Heart left ventricle (tissue), 16 donors: ENCODE measurements around the gene AGBL5. TPM values are rescaled to one million over a fixed set of nuclear protein-coding genes. Genes with fewer than 3 reads are reported as not detected.

Experiments
- ATAC-seq, 4 donors: fragments of 200-7000 bp; cut with Tn5 transposase; one replicate each; pipeline ENCODE4 v1.9.1; 2020 to 2022; ENCODE audit warnings: moderate library complexity in 4 of 4, mild to moderate bottlenecking in 3 of 4, moderate number of reproducible peaks in 1 of 4
- DNase-seq, 5 donors: peaks; one replicate each; pipeline ENCODE4 v3.0.0-alpha.2; 2020
- H3K27ac ChIP-seq, 12 donors: fragments of 200-600 bp; sonication (generic) in 4 of 12; one replicate each; pipeline versions ENCODE4 v1.5.0 to v1.8.0; 2016 to 2022; ENCODE audit warnings: mild to moderate bottlenecking in 2 of 12
- H3K27me3 ChIP-seq, 9 donors: fragments of 200-600 bp; sonication (generic) in 2 of 9; one replicate each; pipeline versions ENCODE4 v1.5.1 to v1.8.0; 2016 to 2022; ENCODE audit warnings: mild to moderate bottlenecking in 3 of 9
- H3K36me3 ChIP-seq, 9 donors: fragments of 200-600 bp; sonication (generic) in 2 of 9; one replicate each; pipeline versions ENCODE4 v1.5.0 to v1.8.0; 2018 to 2022; ENCODE audit warnings: mild to moderate bottlenecking in 2 of 9
- H3K4me1 ChIP-seq, 12 donors: fragments of 200-600 bp; sonication (generic) in 4 of 12; one replicate each; pipeline versions ENCODE4 v1.5.0 to v1.8.0; 2016 to 2022; ENCODE audit warnings: mild to moderate bottlenecking in 3 of 12
- H3K4me3 ChIP-seq, 12 donors: fragments of 200-600 bp; sonication (generic) in 4 of 12; one replicate each; pipeline versions ENCODE4 v1.5.0 to v1.8.0; 2017 to 2022; ENCODE audit warnings: mild to moderate bottlenecking in 9 of 12, moderate library complexity in 4 of 12
- H3K9me3 ChIP-seq, 12 donors: fragments of 200-600 bp; sonication (generic) in 4 of 12; one replicate each; pipeline versions ENCODE4 v1.5.0 to v1.8.0; 2016 to 2022; ENCODE audit warnings: mild to moderate bottlenecking in 1 of 12
- POLR2A ChIP-seq, 2 donors: fragments of 450-650 bp; IDR thresholded peaks; one replicate each; pipeline ENCODE4 v1.6.1; 2017; ENCODE audit warnings: antibody characterized with exemption in 2 of 2, mild to moderate bottlenecking in 2 of 2, moderate library complexity in 2 of 2
- WGBS, 4 donors: extraction: QIAGEN DNeasy Blood & Tissue Kit in 2 of 4; methylation state at CpG; one replicate each; pipeline versions ENCODE4 v1.1.5 to v1.1.7; 2013 to 2018; 5-methylcytosine and 5-hydroxymethylcytosine counted together
- intact Hi-C, 10 donors: fragments of 100-400 bp; cut with DNase I; formaldehyde crosslinking; loops; one replicate each; pipeline versions ENCODE4 v1.11.1 to v1.14.2; 2022
- polyA plus RNA-seq, 2 donors: library from polyadenylated mRNA; stranded (reverse); fragments of 200-250 nt; gene quantifications; one replicate each; pipeline ENCODE4 v1.2.3, GENCODE V29; 2013
- total RNA-seq, 9 donors: library from RNA; depleted of rRNA in 2 of 9; stranded (reverse); fragments of >200 nt in 2 of 9; fragmentation: NEBNext Ultra II Directional in 3 of 9; extraction: Animal tissue kit (Norgen Biotek cat#: 25700) in 3 of 9; gene quantifications; one replicate each; pipeline versions ENCODE4 v1.1.0 to v1.2.4, GENCODE V29; 2016 to 2023
- TF ChIP-seq, protein P1 (sequence below), 12 donors: fragments of 200-600 bp; sonication (generic) in 4 of 12; IDR thresholded peaks; one replicate each; pipeline versions ENCODE4 v1.5.0 to v1.8.0; 2018 to 2022; ENCODE audit warnings: antibody characterized with exemption in 12 of 12, mild to moderate bottlenecking in 5 of 12
- donor health status: ischemic (EF 13 %, LVEDD 7.1; RV severe dilation, severe dysfunction).
- donor health status: healthy with polysubstance abuse.
- donor health status: DM: no; HTN: yes; CAD: no.
- donor health status: DM: no; HTN: no; CAD: no.
- donor health status: ischemic (EF 25% LVEDD 6.9; RV normal size, moderate dysfunction).
- donor health status: ischemic (EF 25% LVEDD 5.7; RV mildly dilated, moderate dysfunction).
- donor health status: healthy.
- donor health status: DM: yes; HTN: yes; CAD: no.
- donor health status: ischemic (EF 35%, LVEDD 5.7; RV mildly dilated, moderate dysfunction).
- donor health status: nonischemic (EF 11% LVEDD 7.7; RV severe dilation, severe dysfunction).
- donor health status: DM: yes; HTN: yes; CAD: no.
- donor health status: PGD.
- donor health status: ischemic (EF 29% LVEDD 5.4; RV normal size, mild dysfunction).
- donor health status: nonischemic (EF 23%, LVEDD 6.1; RV moderate dilation, normal function).

Gene AGBL5
- total and polyA plus RNA-seq, 11 donors, result 4.5 to 12.5 (median 9.9) TPM

GRCh38 chr2:27095427-27095744 is 43.9 kb downstream of the AGBL5 start:
- no peak overlapping the region for H3K4me3 ChIP-seq
- no peaks in the 10 kb centered on the region for H3K27me3 ChIP-seq
- WGBS, 4 donors, result 92 to 100% (median 97%) methylated on average over 2 of the region's 2 CpGs
- no peak overlapping the region for H3K27ac ChIP-seq
- intact Hi-C loops, result loop anchor here in 7 of 10 donors (5.0 to 10.0 kb wide), 6 partner anchors 97 to 251 kb away; partner anchors contain the start of genes TRIM54 (in 4 of the 7), DNAJC5G (in 1 of the 7) and DPYSL5 (in 1 of the 7)
- DNase-seq, result no peak
- TF ChIP-seq POLR2A (IDR thresholded peaks at IDR 0.05), result no peak
- TF ChIP-seq, protein P1, sequence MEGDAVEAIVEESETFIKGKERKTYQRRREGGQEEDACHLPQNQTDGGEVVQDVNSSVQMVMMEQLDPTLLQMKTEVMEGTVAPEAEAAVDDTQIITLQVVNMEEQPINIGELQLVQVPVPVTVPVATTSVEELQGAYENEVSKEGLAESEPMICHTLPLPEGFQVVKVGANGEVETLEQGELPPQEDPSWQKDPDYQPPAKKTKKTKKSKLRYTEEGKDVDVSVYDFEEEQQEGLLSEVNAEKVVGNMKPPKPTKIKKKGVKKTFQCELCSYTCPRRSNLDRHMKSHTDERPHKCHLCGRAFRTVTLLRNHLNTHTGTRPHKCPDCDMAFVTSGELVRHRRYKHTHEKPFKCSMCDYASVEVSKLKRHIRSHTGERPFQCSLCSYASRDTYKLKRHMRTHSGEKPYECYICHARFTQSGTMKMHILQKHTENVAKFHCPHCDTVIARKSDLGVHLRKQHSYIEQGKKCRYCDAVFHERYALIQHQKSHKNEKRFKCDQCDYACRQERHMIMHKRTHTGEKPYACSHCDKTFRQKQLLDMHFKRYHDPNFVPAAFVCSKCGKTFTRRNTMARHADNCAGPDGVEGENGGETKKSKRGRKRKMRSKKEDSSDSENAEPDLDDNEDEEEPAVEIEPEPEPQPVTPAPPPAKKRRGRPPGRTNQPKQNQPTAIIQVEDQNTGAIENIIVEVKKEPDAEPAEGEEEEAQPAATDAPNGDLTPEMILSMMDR (IDR thresholded peaks at IDR 0.05), result no peak
- peaks cover 0 to 20% (median 8%) of the 10 kb centered on the region in 12 donors for H3K4me1 ChIP-seq
- no peaks in the 10 kb centered on the region for H3K9me3 ChIP-seq
- H3K36me3 ChIP-seq, result no peaks in the 10 kb centered on the region
- no peak for ATAC-seq

- Histone ChIP-seq H3K27ac (peak overlapping the region in 6 of 12 donors; percentile 7 to 68 (median 56)), H3K4me3 (peak overlapping the region in 9 of 12 donors; percentile 14 to 50 (median 43)), H3K4me1 (peaks cover 0 to 20% (median 8%) of the 10 kb centered on the region in 12 donors), H3K9me3 (no peaks in the 10 kb centered on the region), H3K27me3 (no peaks in the 10 kb centered on the region), H3K36me3 (no peaks in the 10 kb centered on the region)
- intact Hi-C loops, result loop anchor here in 7 of 10 donors (2.0 to 10.0 kb wide), 7 partner anchors 95 to 251 kb away; partner anchors contain the start of genes TRIM54 (in 4 of the 7), DNAJC5G (in 1 of the 7) and DPYSL5 (in 1 of the 7)
- DNase-seq (peak; percentile 65 to 77 (median 71)), ATAC-seq (peak; percentile 62 to 89 (median 86))
- 24 to 31% (median 25%) methylated on average over 16 to 18 of the region's 18 CpGs for WGBS, 4 donors
- TF ChIP-seq, protein P1 (IDR thresholded peaks at IDR 0.05), result peak in 1 of 12 donors; percentile 14
- no peak for TF ChIP-seq POLR2A (IDR thresholded peaks at IDR 0.05)
Measured at GRCh38 chr2:27095745-27096651, 44.5 kb downstream of the AGBL5 start.

- Histone ChIP-seq H3K9me3 (no peaks in the 10 kb centered on the region), H3K27me3 (no peaks in the 10 kb centered on the region), H3K4me3 (no peak overlapping the region), H3K27ac (peak overlapping the region in 5 of 12 donors; percentile 7 to 68 (median 60)), H3K4me1 (peaks cover 0 to 20% (median 8%) of the 10 kb centered on the region in 12 donors), H3K36me3 (no peaks in the 10 kb centered on the region)
- DNase-seq (peak in 1 of 5 donors; percentile 37), ATAC-seq (no peak)
- TF ChIP-seq, protein P1 (IDR thresholded peaks at IDR 0.05), result no peak
- no peak for TF ChIP-seq POLR2A (IDR thresholded peaks at IDR 0.05)
- WGBS, 4 donors, result 71 to 84% (median 78%) methylated on average over 3 of the region's 3 CpGs
- intact Hi-C loops, result loop anchor here in 7 of 10 donors (2.0 to 10.0 kb wide), 7 partner anchors 94 to 252 kb away; partner anchors contain the start of genes TRIM54 (in 4 of the 7), DNAJC5G (in 1 of the 7) and DPYSL5 (in 1 of the 7)
Measured at GRCh38 chr2:27096748-27097297, 45.4 kb downstream of the AGBL5 start.
